OCI-M2 (cell line): ENCODE measurements around the gene SAYSD1.

Experiments used
- DNase-seq: peaks from one replicate; lab custom pipeline; 2025; ENCODE audit not compliant: unreplicated experiment; lab: John Stamatoyannopoulos, UW

The SAYSD1 gene

DNA sequence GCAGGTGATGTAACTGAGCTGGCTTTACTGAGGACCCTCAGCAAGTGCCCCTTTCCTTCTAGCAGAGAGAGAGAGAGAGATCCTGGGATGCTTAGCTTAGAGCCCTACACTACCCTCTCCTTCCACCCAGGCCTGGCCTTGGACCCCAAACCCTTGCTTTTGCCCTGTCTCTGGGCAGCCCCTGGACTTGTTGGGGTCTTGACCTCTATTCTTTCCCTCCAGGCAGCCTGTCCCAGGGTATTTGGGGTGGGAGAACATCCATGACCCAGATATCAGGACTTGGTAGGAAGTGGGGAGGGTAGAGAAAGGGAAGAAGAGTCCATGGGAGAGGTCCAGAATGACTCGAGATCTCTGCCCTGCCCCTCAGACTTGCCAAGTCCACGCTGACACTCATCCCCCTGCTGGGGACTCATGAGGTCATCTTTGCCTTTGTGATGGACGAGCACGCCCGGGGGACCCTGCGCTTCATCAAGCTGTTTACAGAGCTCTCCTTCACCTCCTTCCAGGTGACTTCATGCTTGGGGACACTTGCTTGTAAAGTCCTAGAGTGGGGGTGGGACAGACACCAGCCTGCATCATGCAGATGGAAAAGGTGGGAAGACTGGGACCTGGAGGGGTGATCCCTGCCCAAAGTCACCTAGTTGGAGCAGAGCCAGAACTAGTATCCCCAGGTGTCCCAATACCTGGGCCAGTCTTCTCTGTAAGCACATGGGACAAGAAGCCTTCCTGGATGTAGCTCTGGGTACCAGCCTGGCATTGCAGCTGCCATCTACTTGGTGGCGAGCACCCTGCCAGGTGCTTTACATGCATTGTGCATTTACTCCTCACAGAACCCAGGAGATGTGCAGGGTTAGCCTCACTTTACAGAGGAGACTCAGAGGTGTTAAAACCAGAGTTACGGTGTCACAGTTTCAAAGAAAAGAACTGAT lies 35.5 kb downstream of the SAYSD1 start:
- no peak for DNase-seq

GRCh38 chr6:39078695-39079094 lies 36.3 kb downstream of the SAYSD1 start:
- DNase-seq = no peak

DNA sequence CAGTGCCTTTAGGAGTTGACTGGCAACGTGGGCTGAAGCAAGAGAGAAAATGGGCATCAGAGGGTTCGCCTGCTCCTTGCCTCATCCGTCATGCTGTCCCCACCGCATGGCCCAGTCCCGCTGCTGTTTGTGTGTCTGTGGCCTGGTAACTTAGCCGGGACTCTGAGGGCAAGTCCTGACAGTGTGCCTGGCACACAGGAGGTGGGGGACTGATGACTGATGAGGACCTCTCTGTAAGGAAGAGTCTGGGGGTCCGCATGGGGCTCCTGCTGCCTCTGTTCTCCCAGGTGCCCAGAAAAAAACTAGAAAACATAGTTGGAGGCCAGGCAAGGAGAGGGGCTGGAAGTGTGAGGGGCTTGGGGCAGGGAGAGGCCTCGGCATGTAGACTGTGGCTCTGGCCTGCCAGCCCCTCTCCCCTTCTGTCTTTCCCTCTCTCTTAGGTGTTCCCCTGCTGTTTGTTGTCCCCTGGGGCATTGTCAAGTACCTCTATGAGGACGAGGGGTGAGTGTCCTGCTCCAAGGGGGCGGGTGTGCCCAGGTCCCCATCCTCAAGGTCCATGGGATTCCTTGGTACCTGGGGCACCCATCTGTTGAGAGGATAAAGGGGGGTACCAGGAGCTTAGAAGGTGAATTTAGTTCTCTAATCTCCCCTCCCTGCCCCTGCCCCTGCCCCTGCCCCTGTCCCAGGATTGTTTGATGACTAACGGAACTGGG lies 36.9 kb downstream of the SAYSD1 start:
- no peak for DNase-seq

DNA sequence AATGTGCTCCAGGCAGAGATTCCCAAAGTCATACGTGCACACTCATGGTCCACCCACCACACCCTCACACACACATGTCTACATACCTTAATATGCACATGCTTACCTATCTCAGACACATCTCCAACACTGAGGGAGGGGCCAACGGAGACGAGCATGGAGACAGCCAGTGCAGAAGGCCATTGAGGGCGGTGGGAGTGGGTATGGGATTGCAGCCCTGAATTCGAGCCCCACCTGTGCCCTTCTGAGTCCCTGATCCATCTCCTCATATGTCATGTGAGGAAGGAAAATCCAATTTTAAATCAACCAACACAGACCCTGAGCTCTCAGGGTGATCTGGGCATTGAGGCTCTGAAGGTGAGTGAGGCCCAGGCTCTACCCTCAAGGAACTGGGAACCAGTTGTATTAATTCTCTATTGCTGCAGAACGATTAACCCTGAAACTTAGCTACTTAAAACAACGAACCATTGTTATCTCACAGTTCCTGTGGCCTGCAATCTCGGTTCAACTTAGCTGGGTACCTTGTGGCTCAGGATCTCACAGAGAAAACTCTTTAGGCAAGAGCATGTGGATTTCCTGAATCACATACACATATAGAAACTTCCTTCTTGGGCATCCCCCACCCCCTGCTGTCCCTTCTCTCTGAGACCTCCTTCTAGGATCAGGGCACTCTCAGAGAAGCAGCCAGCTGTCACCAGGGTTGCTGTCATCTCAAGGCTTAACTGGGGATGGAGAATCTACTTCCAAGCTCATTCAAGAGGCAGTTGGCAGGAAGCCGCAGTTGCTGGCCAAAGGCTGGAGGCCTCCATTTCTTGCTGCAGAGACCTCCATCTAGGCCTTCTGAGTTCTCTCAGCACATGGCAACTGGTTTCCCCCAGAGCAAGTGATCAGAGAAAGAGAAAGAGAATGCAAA lies 38.1 kb downstream of the SAYSD1 start:
- no peak for DNase-seq

- DNase-seq = no peak
Measured at GRCh38 chr6:39075807-39076622, 39.0 kb downstream of the SAYSD1 start.

- no peak for DNase-seq
Measured at GRCh38 chr6:39075010-39075686, 39.8 kb downstream of the SAYSD1 start.

DNA sequence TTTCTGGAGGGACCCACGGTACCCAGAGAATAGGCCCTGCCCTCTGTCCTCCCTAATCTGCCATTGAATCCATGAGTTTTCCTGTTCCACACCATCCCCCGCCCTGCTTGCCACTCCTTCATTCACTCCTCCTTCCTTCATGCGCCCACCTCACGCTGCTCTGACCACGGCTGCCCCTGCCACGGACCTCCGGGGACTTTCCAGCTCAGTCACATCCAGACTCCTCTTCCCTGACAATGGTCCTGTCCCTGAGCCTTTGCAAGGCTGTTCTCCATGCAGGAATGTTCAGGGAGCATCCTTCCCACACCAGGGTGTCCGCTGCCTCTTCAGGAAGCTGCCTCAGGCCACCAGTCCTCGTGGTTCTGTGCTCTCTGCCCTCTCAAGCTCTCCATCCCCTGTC lies 40.5 kb downstream of the SAYSD1 start:
- DNase-seq = no peak

GRCh38 chr6:39073471-39074355 lies 41.3 kb downstream of the SAYSD1 start:
- DNase-seq = no peak

- no peak for DNase-seq
Measured at GRCh38 chr6:39072830-39073229, 42.2 kb downstream of the SAYSD1 start.

GRCh38 chr6:39068391-39068790 lies 46.6 kb downstream of the SAYSD1 start:
- DNase-seq = no peak

GRCh38 chr6:39065561-39065960 lies 49.4 kb downstream of the SAYSD1 start:
- no peak for DNase-seq

DNA sequence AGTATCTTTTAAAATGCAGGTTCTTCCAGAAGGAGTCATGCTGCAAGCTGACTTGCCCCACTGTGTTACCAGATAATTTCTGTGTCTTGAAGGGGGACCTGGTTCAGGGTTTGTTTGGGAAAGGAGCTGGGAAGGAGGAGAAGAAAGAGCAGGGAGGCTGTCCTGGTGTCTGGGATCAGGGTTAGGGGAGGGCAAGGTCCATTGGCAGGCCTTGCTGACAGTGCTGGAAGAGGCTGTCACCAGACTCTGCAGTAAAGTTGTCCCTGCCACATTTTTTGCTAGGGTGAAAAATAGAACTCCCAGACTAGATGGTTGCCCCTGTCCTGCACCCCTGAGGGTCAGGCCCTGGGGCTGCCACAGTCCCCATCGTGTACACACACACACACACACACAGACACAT lies 51.5 kb downstream of the SAYSD1 start:
- no peak for DNase-seq

DNA sequence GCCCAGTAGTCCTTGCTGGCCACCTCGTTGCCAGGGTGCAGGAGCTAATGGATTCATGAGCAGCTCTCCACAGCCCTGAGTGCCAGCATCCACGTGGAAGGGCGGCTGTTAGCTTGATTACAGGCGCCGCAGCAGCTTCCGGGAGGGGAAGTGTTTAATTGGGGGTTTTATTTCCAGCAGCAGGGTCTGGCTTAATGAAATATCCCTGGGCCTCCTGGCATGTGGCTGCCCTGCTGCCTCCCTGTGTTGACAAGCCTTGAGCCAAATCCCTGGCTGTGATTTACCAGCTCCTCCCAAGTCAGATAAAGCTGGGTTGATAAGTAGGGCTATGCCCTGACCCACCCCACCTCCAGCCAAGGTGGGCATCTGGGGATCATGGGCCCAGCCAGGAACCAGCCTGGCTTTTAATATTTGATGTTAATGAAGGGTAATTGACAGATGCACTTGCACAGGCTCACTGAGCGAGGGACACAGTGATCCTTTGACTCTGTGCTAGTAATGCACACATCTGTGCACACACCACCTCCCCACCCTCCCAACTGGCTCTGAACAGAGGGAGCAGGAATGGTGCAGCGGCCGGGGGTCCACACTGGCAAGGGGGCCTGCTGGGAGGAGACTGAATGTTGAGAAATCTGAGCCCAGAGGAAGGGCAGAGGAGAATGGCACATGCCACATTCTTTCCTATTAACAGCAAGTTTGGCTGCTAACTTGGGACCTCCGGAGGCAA lies 52.8 kb downstream of the SAYSD1 start:
- no peak for DNase-seq

- no peak for DNase-seq
Measured at GRCh38 chr6:39061588-39061987, 53.4 kb downstream of the SAYSD1 start.

DNA sequence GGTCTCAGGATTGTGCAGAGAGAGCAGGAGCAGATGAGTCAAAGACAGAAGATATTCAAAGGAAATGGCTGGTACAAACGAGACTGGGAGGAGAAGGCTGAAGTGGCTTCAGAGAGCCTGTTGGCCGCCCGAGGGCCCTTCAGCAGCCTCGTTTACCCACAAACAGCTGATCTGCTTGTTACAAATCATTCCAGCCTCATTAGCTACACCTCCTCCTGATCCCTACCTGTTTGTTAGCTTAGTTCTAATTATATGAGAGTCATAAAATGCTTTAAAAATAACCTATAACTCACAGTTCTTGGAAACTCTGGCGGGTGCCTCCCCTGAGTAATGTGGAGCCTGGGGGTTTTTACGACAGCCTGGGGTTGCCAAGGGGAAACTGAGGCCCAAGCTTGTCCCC lies 53.8 kb downstream of the SAYSD1 start:
- DNase-seq = no peak

- DNase-seq = no peak
Measured at GRCh38 chr6:39060467-39061160, 54.4 kb downstream of the SAYSD1 start.

DNA sequence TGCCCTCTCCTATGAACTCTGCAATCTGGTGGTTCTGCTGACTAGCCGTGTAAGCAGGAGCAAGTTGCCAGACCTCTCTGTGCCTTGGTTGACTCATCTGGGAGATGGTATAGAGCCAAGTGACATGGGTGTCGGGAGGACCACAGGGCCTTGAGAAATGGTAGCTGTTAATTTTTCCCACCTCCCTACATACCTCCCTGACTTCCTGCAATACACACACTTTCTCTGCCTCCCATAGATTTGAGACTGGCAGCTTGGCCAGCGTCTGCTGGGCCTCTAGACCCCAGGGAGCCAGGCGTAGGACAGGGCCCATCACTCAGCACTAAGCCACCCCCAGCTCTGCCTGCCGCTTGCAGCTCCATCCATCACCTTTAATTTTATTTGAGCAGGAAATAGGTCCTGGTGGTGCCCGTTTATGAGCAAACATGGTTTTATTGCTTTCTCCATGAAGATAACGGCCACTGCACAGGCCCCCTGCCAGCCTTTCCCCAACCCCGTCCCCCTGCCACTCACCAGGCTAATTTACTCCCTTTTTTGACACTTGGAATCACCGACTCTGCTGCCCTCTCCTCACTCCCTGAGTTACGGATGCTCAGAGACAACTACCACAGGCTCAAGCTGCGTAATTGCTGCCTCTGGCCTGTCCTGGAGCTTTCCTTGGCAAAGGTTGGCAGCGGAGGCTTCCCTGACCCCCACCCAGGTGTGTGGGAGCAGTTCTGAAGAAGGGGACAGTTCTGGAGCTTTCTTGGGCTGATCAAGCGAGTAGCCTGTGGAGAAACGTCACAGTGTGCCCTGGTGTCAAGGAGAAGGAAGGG lies 55.3 kb downstream of the SAYSD1 start:
- no peak for DNase-seq
